ENCODE data around the gene PARN. TPM values are rescaled to one million over a fixed set of nuclear protein-coding genes. Genes with fewer than 3 reads are reported as not detected.
A peak's percentile ranks its signal among the peaks of the same experiment; 100 is the strongest.

The PARN gene
- total and polyA plus RNA-seq, 9 of the 15 experiments (the other 6 are each of a cell fraction or from before 2014, with no cell fraction given), result 9.6 to 51.3 (median 40.4) TPM

- TF ChIP-seq PTRF (tag; IDR thresholded peaks at IDR 0.05), result no peak
These were observed 47.6 kb upstream of the PARN start (continued) for GRCh38 chr16:14677627-14678026.

GRCh38 chr16:14676633-14677032 lies 46.6 kb upstream of the PARN start:
- FAIRE-seq, result no peak
- POLR2A ChIA-PET, result no interaction called here
- no peak for ATAC-seq
- Histone ChIP-seq H3K4me3 (no peak overlapping the region), H4K20me1 (replicated peaks; ENCODE audit: control insufficient read depth, insufficient read depth, low read length) (no peaks in the 10 kb centered on the region), H3K79me2 (ENCODE audit: control insufficient read depth, insufficient read depth, low read length) (no peaks in the 10 kb centered on the region), H3K36me3 (ENCODE audit: control insufficient read depth, insufficient read depth, low read length) (no peaks in the 10 kb centered on the region), H3K4me2 (ENCODE audit: insufficient read depth, low read length) (no peak overlapping the region), H3K27ac (ENCODE audit: extremely low read depth, low read depth, low read length) (no peak overlapping the region), H3K27me3 (ENCODE audit: control insufficient read depth in 2 of 2, insufficient read depth in 2 of 2, low read length in 2 of 2) (peaks cover 2 to 24% of the 10 kb centered on the region in 2 experiments; a peak in 3 of 5 replicates), H3K9me1 (ENCODE audit: control insufficient read depth, insufficient read depth, low read length) (no peaks in the 10 kb centered on the region), H3K9me3 (replicated peaks; ENCODE audit: control insufficient read depth, insufficient read depth, low read depth, low read length) (no peaks in the 10 kb centered on the region), H3K4me1 (replicated peaks in 1 of 2; ENCODE audit: control insufficient read depth in 2 of 2, insufficient read depth in 2 of 2, low read length in 2 of 2) (no peaks in the 10 kb centered on the region; a peak in 1 of 5 replicates), H2AFZ (ENCODE audit: low read depth, low read length) (no peak overlapping the region), H3K9ac (ENCODE audit: insufficient read depth in 1 of 2, low read depth in 2 of 2, low read length in 2 of 2) (no peak overlapping the region)
- BruUV-seq (replicated peaks), result no TSS peak
- TF ChIP-seq ATF3 (IDR thresholded peaks at IDR 0.05), result peak; percentile 34; the same call in 1 of the 2 replicates
- no peak for TF ChIP-seq ATF3 (CRISPR knock-in tag; conservative IDR thresholded peaks at IDR 0.05)
- TF ChIP-seq HNRNPH1 (optimal IDR thresholded peaks at IDR 0.05; ENCODE audit: low read depth, low read length), result no peak
- TF ChIP-seq TRIM24 (IDR thresholded peaks at IDR 0.05), result peak in 1 of 2 experiments; percentile 61; a peak in 2 of 4 replicates
- no peak for TF ChIP-seq ZBTB43 (CRISPR knock-in tag; IDR thresholded peaks at IDR 0.05)
- TF ChIP-seq ZNF146 (CRISPR knock-in tag; IDR thresholded peaks at IDR 0.05; ENCODE audit: unreplicated experiment), result peak; percentile 41
- no peak for TF ChIP-seq FOXP4 (CRISPR knock-in tag; IDR thresholded peaks at IDR 0.05; ENCODE audit: borderline replicate concordance)
- no peak for TF ChIP-seq ZNF699 (CRISPR knock-in tag; IDR thresholded peaks at IDR 0.05; ENCODE audit: insufficient replicate concordance)
- TF ChIP-seq MIER1 (IDR thresholded peaks at IDR 0.05; ENCODE audit: low read depth), result no peak
- 0 out of 2 replicates have a peak, but pooled peaks have one; percentile 9 for TF ChIP-seq CEBPG (CRISPR knock-in tag; IDR thresholded peaks at IDR 0.05)
- peak; percentile 8 to 75; a peak in 3 of 4 replicates for TF ChIP-seq CEBPG (tag; conservative IDR thresholded peaks at IDR 0.05 in 1 of 2, IDR thresholded peaks at IDR 0.05 in 1 of 2)
- no peak for TF ChIP-seq RBM25 (IDR thresholded peaks at IDR 0.05; ENCODE audit: low read depth, low read length, severe bottlenecking)
- no peak for DNase-seq (ENCODE audit: extremely low read depth in 1 of 4, low spot score in 3 of 4)
- intact Hi-C loops (cut with micrococcal nuclease) (no loop called here), in situ Hi-C loops (cut with MboI) (no loop called here)
- CTCF ChIA-PET (ENCODE audit: low intra/inter-chr PET ratio), result no interaction called here
- WGBS (ENCODE audit: insufficient coverage, low coverage, missing lambda C conversion rate), result 2% methylated on average over 3 of the region's 3 CpGs

Measured in K562 (cell line).